ENCODE data around the gene WDFY1.
A peak's percentile ranks its signal among the peaks of the same experiment; 100 is the strongest.

Gene WDFY1

DNA sequence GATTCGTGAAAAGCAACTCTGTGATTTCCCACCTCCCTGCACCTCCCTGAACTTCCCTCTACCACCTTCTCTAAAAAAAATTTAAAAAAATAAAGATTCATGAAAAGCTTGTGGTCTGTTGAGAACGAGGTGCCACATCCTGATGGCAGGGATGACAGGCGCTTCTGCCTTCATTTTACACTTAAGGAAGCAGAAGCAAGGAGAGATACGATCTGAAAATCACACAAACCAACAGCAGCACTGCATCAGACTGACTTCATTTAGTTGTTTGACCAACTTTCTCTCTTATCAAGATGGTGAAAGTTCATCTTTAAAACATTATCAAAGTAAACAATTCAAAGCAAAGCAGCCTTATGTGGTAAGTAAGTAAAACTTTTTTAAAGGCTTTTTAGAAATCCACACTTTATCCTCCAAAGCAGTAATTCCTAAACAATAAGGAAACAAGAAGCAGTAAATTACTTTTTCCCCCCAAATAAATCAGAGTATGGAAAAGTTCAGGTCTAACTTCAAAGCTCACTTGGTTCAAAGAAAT, 15.5 kb downstream of the WDFY1 start:
- TF ChIP-seq, protein P1, sequence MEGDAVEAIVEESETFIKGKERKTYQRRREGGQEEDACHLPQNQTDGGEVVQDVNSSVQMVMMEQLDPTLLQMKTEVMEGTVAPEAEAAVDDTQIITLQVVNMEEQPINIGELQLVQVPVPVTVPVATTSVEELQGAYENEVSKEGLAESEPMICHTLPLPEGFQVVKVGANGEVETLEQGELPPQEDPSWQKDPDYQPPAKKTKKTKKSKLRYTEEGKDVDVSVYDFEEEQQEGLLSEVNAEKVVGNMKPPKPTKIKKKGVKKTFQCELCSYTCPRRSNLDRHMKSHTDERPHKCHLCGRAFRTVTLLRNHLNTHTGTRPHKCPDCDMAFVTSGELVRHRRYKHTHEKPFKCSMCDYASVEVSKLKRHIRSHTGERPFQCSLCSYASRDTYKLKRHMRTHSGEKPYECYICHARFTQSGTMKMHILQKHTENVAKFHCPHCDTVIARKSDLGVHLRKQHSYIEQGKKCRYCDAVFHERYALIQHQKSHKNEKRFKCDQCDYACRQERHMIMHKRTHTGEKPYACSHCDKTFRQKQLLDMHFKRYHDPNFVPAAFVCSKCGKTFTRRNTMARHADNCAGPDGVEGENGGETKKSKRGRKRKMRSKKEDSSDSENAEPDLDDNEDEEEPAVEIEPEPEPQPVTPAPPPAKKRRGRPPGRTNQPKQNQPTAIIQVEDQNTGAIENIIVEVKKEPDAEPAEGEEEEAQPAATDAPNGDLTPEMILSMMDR (conservative IDR thresholded peaks at IDR 0.05; ENCODE audit: low read depth, low read length), result no peak
- no peak for DNase-seq (ENCODE audit: low read depth)
- H3K4me3 ChIP-seq (ENCODE audit: low read length), result no peak overlapping the region

DNA sequence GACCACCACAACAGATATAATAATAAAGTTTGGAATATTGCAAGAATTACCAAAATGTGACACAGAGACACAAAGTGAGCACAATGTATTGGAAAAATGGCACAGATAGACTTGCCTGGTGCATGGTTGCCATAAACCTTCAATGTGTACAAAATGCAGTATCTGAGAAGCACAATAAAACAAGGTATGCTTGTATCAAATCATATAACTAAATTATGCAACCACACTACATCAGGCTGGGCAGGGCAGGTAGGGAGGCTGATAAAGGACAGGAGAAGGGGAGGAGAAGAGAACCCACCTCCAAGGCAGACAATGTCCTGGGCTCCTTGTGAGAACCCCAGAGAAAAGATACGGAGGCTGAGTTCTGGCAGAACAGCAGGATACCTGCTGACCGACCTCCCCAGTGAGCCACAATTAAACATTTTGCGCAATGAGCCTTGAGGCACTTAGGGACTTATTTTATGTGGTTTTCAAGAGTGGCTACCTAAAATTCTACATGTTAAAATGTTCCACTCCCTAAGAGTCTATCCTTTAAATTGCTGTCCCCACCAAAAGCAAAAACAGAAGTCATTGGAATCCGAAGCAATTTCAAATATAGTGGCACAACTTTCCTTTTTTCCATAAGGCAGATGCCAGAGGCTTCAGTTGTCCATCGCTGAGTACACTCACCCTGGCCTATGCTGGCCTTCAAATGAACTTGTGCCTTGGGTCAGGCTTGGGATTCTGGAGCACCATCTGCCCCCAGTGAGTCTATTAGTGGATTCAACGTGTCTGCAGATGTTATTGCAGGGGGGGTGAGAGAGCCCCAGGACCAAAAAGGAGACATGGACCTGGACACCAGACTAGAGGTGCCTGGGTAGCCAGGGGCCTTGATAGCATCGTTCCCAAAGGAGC, 16.8 kb downstream of the WDFY1 start:
- TF ChIP-seq, protein P1 (conservative IDR thresholded peaks at IDR 0.05; ENCODE audit: low read depth, low read length), result no peak
- no peak for DNase-seq (ENCODE audit: low read depth)
- no peak overlapping the region for H3K4me3 ChIP-seq (ENCODE audit: low read length)

DNA sequence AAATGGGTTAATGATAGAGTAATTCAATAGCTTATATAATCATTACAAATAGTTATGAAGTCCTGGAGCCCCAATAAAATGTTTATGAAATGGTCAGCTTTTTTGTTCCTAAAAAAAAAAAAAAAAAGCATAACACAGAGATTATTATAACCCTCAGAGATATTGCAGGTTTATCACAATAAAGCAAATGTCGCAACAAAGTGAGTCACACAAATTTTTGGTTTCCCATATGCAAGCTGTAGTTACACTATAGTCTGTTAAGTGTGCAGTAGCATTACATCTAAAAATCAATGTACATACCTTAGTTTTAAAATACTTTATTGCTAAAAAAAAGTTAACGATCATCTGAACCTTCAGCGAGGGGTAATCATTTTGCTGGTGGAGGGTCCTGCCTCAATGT, 20.0 kb downstream of the WDFY1 start:
- TF ChIP-seq, protein P1 (conservative IDR thresholded peaks at IDR 0.05; ENCODE audit: low read depth, low read length), result no peak
- no peak overlapping the region for H3K4me3 ChIP-seq (ENCODE audit: low read length)
- DNase-seq (ENCODE audit: low read depth), result no peak

DNA sequence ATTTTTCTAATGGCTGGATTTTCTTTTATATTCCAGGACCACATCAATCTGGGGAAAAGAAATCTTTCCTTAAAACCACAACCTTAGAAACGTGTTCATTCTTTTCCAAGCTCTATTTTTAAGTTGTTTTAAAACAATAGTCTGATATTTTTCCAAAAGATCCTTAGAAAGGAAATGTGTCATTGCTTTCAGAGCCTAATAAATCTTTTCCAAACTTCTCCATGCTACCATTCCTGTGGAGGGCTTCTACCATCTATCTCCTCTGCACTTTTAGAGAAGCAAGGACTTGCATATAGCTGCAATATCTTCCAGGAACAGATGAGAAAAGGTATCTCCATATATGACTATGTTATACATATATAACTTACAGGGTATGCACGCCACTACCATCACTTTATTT, 21.2 kb downstream of the WDFY1 start:
- no peak overlapping the region for H3K4me3 ChIP-seq (ENCODE audit: low read length)
- TF ChIP-seq, protein P1 (conservative IDR thresholded peaks at IDR 0.05; ENCODE audit: low read depth, low read length), result no peak
- DNase-seq (ENCODE audit: low read depth), result no peak

DNA sequence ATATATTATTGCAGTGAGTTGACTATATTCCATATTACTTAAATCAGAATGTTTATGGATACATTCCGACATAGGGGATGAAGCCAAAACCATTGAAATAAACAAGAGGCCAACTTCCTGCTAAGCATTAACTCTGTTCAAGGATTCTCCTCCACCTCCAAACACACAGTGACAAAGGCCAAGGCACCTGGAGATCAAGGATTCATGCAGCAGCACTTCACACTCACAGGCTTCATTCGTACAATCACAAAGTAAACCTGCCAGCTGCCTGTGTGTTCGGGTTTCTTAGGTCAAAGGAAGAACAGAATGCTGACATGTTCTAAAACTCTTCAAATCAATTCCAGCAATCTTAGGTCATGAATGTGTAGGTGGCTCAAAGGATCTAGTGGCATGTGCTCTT, 22.8 kb downstream of the WDFY1 start:
- DNase-seq (ENCODE audit: low read depth), result no peak
- no peak overlapping the region for H3K4me3 ChIP-seq (ENCODE audit: low read length)
- TF ChIP-seq, protein P1 (conservative IDR thresholded peaks at IDR 0.05; ENCODE audit: low read depth, low read length), result no peak

DNA sequence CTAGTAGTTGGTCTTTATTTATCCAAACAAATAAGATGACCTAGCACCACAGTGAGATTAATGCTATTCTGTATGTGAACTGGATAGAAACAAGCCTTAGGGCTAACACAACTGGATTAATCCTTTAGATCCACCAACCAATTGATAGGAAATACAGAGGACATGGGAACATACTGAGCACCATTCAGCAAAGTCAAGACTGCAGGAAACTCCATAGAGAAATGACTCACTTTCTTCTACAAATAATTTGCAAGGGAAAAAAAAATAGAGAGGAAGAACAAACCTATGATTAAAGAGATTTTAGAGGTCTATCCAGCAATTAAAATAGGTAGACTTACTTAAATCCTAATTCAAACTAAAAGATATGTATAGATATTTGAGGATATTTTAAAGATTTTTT, 23.9 kb downstream of the WDFY1 start:
- no peak for DNase-seq (ENCODE audit: low read depth)
- no peak overlapping the region for H3K4me3 ChIP-seq (ENCODE audit: low read length)
- TF ChIP-seq, protein P1 (conservative IDR thresholded peaks at IDR 0.05; ENCODE audit: low read depth, low read length), result no peak

DNA sequence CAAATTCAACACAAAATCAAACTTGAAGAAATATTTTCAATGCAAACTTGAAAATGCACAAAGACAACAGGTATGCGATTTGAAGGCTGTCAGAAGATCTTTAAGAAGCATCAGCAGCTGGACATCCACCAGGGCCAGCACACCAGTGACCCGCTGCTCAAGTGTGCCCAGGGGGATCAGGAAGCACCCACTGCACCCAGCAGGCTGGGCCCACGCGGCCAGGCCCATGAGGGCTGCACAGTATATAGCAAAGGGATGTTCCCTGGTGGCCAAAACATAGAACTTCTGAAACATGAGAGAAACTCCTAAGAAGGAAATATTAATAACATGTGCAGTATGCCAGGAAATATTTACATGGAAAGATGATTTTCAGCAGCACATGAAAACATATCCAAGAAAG, 25.0 kb downstream of the WDFY1 start:
- no peak for DNase-seq (ENCODE audit: low read depth)
- TF ChIP-seq, protein P1 (conservative IDR thresholded peaks at IDR 0.05; ENCODE audit: low read depth, low read length), result peak; percentile 0
- H3K4me3 ChIP-seq (ENCODE audit: low read length), result no peak overlapping the region
